Amniotic epithelial cell (primary cell): ENCODE results near the gene DCX.
A peak's percentile ranks its signal among the peaks of the same experiment; 100 is the strongest.

Source experiments
- DNase-seq: peaks from one replicate; pipeline ENCODE4 v3.0.0-alpha.2; 2010; ENCODE audit warnings: low read depth

Gene DCX

DNA sequence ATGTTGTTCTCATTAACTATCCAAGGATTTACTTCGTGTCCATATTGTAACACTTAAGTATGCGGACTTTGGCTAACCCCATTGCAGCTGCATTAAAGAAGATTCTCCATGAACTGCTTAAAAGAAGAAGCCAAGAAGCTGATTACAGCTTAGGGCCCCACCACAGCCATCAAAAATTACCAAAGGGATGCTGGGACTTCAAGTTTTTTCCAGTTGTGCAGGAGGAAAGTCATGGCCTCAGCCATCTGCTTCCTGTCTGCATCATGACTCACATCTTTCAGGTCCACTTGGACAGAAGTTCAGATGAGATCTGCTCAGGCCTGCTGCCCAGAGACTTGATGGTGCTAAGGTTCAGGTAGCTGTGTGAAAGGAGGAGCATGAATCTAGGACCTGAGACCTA is 102.9 kb downstream of the DCX start:
- no peak for DNase-seq

DNA sequence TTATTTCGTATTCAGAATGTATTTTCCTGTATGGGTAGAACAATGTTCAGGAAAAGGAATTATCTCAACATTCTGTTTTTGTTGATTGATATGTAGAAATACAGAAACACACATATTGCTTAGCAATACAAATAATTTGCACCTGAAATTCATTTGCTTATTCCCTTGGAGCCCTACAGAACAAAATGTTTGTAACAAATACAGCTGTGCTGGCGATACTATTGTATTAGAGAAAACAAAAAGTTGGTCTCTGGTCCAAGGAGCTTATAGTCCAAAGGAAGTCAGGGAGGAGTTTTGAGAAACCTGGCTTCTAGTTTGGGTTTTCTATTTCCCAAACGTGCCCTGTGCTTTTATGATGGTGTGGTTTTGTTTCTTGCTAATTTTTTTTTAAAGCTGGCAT is 104.0 kb downstream of the DCX start:
- no peak for DNase-seq

DNA sequence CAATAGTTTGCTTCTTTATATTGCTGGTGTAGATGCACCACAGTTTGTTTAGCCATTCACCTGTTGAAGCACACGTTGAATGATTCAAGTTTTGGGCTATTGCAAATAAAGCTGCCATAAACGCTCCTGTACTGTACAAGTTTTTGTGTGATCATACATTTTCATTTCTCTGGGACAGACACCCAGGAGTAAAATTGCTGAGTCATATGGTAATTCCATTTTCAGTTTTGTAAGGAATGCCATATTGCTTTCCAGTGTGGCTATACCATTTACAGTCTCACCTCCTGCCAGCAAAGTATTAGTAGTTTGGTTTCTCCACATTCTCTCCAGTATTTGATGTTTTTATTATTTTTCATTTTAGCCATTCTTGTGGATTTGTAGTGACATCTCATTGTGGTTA is 109.7 kb downstream of the DCX start:
- DNase-seq, result no peak

DNA sequence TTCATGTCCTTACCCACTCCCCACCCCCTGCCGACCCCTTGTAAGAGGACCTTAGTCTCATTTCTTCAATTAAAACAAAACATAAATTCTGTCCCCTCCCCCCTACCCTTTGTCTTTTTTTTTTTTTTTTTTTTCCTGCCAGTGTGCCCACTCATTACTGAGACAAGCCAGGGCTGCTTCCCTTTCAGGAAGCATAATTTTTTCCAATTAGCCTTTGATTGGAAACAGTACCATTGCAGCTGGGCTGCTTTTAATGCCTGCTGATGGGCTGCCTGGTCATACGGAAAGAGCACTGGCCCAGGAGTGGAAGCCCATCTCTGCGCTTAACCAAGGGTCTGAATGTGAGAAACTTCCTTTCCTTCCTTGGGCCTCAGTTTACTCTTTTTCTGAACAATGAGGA is 123.2 kb downstream of the DCX start:
- DNase-seq, result no peak

DNA sequence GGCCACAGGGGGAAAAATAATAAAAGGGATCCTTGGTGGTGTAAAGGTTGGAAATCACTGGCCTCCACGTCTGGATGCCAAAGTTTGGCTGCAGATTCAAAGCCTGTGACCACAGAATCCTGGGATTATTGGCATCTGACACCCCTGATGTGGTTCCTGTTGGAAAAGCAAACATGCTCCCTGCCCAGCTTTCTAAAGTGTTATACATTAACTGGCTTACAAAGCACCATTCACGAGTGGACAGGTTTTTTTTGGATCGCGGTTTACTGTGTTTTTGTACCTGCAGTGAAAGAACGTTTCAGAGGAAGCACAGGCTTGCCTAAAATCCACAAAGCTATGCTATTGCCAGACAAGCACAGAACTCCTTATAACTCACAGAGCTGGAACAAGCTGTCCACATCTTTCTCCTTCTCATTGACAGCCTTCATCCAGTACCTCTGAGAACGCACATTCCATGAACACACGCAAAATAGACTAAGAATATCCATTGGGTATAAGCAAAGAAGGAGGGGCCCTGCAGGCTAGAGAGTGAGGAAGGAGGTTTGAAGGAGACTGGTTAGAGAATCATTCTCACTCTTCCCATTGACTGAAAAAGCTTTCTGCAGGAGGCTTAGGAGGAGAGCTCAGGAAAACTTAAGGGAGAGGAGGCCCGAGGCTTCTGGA is 127.2 kb downstream of the DCX start:
- no peak for DNase-seq

DNA sequence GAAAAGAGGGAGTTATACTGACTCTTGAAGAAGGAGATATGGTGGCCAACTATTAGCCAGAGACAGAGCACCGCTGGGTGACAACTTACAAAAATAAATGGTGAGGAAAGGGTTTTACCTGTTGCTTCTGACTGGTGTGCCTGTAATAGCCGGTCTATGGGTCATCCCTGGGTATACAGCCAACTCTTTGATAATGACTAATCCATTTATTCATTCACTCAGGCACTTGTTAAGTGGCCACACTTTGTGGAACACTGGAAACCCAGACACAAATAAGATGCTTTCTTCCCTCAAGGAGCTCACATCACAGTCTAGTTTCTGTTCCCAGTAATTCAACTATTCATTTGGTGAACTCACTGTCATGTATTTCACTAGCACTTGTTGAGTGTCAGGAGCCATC is 128.5 kb downstream of the DCX start:
- DNase-seq, result no peak

DNA sequence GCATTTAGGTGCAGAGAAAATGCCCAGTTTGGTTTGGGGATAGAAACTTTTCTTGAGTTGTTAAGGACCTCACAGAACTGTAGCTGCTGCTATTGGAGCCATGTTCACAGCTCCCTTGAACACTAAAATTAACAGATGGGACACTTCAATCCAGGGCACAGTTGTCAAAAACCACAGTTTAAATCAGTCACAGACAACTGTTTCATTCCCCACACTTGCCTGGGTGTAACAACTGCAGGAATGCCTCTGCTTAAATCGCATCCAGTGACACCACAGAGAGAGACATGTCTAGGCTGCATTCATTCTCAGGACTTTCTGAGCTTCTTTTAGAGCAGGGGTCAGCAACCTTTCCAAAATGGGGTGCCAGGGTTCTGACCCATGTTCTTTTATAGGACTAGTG is 129.0 kb downstream of the DCX start:
- DNase-seq, result no peak

DNA sequence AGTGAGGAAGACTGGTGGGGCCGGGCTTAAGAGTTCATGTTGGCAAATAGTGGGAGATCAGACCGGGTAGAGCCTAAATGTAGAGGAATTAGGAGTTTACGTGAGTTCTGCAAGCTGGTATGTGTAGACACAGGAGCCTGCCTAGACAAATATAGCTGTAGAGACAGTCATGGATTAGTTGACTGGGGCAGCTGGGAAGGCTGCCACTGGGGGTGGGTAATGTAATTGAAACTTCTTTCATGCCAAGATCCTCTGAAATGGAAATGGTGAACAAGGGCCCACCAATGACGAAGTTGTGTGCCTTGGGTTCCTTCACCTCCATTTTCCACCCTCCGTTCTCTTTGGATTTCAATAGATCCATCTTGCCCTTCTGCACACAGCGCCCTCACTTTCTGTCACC is 129.9 kb downstream of the DCX start:
- DNase-seq, result no peak

DNA sequence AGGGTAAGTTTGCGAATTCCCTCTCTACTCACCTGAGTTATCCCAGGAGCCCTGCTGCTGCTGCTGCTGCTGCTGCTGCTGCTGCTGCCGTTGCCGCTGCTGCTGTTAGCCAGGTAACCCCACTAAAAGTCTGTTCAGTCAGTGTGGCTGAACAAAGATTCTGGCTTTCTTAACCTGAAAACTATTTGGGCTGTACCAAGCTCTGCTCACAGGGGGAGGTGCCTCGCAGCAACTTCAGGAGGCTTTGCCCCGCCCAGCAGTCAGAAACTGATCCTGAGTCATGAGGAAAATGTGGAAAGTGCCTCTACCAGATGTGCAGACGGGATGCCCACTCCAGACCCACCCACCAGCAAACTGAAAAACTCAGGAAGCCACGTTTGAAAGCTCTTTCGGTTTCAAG is 141.7 kb downstream of the DCX start, which contains the start of gene CAPN6:
TSS of gene CAPN6 (minus strand) at position 145 of the 400 bp plus-strand sequence. CDS start 6,547 bp downstream, outside the sequence.
- peak; percentile 13 for DNase-seq

DNA sequence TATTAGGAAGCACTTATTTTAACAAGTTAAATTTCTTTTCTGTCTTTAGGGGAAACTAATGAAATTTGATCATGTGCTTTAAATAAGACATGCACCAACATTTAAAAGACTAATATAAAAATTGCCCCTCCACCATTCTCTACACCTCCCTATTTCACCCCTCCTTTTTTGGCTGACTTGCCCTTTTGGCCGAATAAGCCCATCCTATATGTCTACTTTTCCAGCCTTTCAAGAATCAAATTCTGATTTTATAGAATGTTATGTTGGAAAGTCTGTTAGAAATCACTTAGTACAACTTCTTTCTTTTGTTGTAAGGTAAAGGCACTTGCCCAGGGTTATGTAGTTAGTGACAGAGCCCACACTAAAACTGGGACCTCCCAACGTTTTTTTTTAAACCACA is 143.5 kb downstream of the DCX start:
- DNase-seq, result no peak

DNA sequence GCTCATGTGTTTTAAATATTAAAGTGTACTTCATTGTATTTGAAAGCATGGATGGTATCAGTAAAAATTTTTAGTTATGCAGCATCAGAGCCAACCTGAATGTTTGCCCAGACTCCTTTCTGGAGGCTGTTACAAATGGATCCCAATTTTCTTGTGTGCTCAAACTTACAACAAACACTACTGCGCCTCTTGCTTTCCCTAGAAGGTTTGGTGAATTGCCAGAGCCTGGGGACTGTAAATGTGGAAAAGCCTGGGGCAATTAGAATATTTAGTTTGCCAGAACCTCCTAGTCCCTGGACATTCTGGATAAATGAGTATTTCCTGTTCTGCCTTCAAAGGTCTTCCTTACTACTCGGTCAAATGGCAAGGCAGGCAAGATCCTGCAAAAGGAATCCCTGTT is 146.5 kb downstream of the DCX start:
- DNase-seq, result no peak

DNA sequence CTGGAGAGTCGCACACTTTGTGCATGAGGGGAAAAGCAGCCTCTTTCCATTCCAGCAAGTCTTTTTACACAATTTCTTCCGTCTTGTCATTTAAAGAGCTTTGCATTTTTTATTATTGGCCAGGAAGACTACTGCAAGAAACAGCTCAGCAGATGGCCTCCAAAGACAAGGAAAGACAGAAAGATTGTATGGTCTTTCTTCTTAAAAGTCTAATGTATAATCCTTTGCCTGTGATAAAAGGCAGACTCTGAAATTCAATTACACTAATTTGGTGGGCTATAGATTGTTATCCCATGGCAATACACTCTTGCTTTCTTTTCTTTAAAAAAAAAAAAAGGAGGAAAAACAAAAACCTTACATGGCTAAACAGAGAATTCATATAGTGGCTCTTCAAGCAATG is 147.6 kb downstream of the DCX start:
- DNase-seq, result no peak

DNA sequence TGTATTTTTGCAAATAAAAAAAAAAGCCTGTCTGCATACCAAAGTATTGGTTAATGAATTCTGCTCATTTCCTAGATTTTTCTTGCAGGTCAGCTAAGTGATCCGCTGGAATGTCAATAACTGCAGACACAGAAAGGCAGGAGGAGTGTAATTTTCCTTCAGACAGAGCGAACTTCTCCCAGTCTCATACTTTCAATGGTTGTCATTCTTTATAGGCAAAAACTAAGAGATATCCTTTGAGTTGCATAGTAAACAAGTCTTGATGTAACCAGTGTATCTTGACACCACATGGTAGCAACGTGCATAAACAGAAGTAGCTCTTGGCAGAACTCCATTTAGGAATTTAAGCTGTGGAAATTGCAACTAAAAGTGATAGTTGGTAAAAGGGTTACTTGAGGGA is 149.9 kb downstream of the DCX start:
- DNase-seq, result peak; percentile 33

DNA sequence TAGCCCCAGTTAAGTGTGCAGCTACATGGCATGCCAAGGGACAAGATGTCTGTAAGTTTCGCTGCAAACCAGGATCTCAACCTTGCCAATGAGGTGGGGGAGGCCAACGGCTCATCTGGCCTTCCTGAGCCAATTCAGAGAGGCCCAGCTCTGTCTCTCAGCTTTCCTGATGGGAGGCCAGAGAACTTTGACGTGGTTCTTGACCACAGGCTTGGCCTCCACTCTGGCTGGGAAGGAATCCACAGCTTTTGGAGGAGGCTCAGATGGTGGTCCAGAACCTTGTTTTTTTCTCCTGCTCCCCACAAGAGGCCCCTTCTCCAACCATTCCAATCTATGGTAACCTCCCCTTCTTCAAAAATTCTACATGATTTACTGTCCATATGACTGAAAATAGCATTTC is 151.5 kb downstream of the DCX start:
- DNase-seq, result no peak

DNA sequence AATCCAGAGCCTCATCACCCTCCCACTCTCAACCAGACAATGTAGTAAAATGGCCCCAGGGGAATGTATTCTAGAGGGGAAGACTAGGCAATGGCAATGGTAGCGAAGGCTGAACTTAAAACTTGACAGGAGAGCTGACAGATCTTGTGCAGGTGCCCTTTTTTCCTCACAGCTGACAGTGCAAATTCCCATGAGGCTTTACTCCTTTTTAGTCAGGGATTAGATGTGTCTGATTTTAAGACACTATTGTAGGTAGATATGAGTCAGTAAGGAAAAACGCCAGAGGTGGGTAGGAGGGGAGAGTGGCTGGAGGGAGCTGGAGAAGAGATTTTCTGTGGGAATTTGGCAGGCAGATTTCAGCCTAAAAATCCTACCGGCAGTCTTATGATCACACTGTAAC is 152.4 kb downstream of the DCX start:
- no peak for DNase-seq

DNA sequence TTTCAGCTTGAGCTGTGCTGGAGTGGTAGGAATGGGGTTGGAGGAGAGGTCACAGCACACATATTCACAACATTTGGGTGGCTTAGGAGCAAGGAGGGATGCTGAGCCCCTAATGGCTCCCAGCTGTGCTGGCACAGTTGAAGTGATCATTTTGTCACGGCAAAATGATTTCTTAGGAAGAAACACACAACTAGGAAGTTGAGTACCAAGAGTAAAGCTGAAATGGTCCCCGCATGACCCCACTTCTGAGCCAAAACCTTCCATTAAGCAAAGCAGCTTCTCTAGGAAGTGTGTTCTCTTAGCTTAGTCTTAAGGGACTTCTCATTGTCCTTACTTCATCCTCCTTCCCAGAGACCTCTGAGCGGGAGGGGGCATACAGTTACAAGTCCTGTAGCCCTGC is 154.3 kb downstream of the DCX start:
- no peak for DNase-seq

DNA sequence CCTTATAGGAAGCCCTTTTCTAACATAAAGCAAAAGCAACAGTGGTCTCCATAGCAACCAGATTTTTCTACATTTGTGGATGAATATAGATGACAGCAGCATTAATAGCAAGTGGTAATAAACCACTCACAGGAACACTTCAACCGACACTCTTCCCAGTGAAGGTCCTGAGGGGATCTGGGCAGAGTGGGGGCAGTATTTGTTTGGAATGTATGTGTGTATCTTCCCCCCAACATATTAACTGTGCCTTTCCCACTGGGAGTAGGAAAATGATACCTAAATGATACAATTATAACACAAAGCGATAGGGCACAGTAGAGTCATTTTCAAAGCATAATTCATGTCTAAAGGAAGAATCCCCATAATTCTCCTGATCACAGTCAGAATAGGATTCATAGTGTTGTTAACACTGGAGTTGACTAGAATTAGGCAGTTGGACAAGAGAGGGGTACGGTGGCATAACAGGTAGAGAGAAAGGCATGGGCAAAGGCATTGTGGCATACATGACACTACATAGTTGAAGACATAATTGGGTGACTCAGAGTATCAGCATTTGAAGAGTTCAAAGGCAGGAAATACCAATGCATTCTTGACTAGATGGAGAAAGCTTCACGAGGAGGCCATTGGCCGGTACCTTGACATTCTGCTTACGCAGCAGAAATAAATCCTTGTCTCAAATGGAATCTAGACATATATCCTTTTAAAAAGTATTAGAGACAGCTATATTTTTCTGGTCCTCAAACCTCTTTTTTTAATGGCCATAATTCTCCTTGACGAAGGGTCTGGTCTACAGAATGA is 156.9 kb downstream of the DCX start:
- peak; percentile 3 for DNase-seq

DNA sequence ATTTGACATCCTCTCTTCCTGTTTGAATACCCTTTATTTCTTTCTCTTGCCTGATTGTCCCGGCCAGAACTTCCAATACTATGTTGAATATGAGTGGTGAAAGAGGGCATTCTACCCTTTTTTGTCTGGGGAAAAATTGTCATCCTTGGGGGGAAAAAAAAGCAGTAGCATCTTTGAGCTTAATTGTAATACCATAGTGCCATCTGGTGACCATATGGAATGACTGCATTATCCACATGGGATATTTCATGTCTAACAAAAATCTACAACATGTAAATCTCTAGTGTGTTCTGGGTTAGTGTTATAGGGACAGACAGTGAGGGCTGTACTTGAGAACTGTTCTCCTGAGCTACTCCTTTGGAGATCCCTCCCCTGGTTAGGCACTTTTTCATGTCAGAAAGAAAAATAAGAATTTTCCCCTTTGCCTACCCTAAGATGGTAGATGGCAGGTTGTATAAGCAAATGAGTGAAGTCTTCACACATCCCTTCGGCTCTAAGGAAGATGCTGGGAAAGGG is 167.7 kb downstream of the DCX start:
- peak; percentile 5 for DNase-seq
